ENCODE measurements around the gene ADGRG7.
"Not testable (repeated sequence)": the region's sequence is repeated elsewhere in the genome, so short reads cannot be mapped to it uniquely, and the experiment has no call there.

The ADGRG7 gene

GRCh38 chr3:100656945-100657344, 47.5 kb downstream of the ADGRG7 start:
- no peak for TF ChIP-seq CTCF (conservative IDR thresholded peaks at IDR 0.05; ENCODE audit: low read depth, low read length)
- no peak overlapping the region for H2AFZ ChIP-seq (ENCODE audit: low read depth)

GRCh38 chr3:100661294-100661693, 51.9 kb downstream of the ADGRG7 start:
- not testable (repeated sequence) for H3K4me1 ChIP-seq (ENCODE audit: low read depth, poor library complexity, severe bottlenecking); H3K9ac ChIP-seq; H3K27ac ChIP-seq; H3K4me3 ChIP-seq (IDR thresholded peaks at IDR 0.05; ENCODE audit: insufficient read depth, low read depth, low read length); H3K36me3 ChIP-seq (ENCODE audit: insufficient read depth); H3K79me2 ChIP-seq (ENCODE audit: insufficient read depth, low read depth); H4K20me1 ChIP-seq (ENCODE audit: insufficient read depth); H3K4me2 ChIP-seq; H3K27me3 ChIP-seq (ENCODE audit: insufficient read depth, low read depth); H2AFZ ChIP-seq (ENCODE audit: low read depth)

More at GRCh38 chr3:100656945-100657344, 47.5 kb downstream of the ADGRG7 start:
- Histone ChIP-seq H3K4me2 (no peak overlapping the region), H3K4me1 (ENCODE audit: low read depth, poor library complexity, severe bottlenecking) (no peaks in the 10 kb centered on the region), H3K27ac (no peak overlapping the region), H3K79me2 (ENCODE audit: insufficient read depth, low read depth) (no peaks in the 10 kb centered on the region), H3K4me3 (IDR thresholded peaks at IDR 0.05; ENCODE audit: insufficient read depth, low read depth, low read length) (no peak overlapping the region), H3K27me3 (ENCODE audit: insufficient read depth, low read depth) (no peaks in the 10 kb centered on the region), H3K36me3 (ENCODE audit: insufficient read depth) (no peaks in the 10 kb centered on the region), H3K9ac (no peak overlapping the region), H4K20me1 (ENCODE audit: insufficient read depth) (no peaks in the 10 kb centered on the region)

GRCh38 chr3:100662113-100662823, 52.9 kb downstream of the ADGRG7 start:
- Histone ChIP-seq H3K9ac (no peak overlapping the region), H3K4me1 (ENCODE audit: low read depth, poor library complexity, severe bottlenecking) (no peaks in the 10 kb centered on the region), H3K27ac (no peak overlapping the region), H4K20me1 (ENCODE audit: insufficient read depth) (no peaks in the 10 kb centered on the region), H3K4me3 (IDR thresholded peaks at IDR 0.05; ENCODE audit: insufficient read depth, low read depth, low read length) (no peak overlapping the region), H3K4me2 (no peak overlapping the region), H3K79me2 (ENCODE audit: insufficient read depth, low read depth) (no peaks in the 10 kb centered on the region), H3K27me3 (ENCODE audit: insufficient read depth, low read depth) (no peaks in the 10 kb centered on the region), H3K36me3 (ENCODE audit: insufficient read depth) (no peaks in the 10 kb centered on the region), H2AFZ (ENCODE audit: low read depth) (no peak overlapping the region)
- TF ChIP-seq CTCF (conservative IDR thresholded peaks at IDR 0.05; ENCODE audit: low read depth, low read length), result no peak

- no peak for TF ChIP-seq CTCF (conservative IDR thresholded peaks at IDR 0.05; ENCODE audit: low read depth, low read length)
- H3K79me2 ChIP-seq (ENCODE audit: insufficient read depth, low read depth), result no peaks in the 10 kb centered on the region
- H3K27ac ChIP-seq, result no peak overlapping the region
- no peaks in the 10 kb centered on the region for H3K4me1 ChIP-seq (ENCODE audit: low read depth, poor library complexity, severe bottlenecking)
- H4K20me1 ChIP-seq (ENCODE audit: insufficient read depth), result no peaks in the 10 kb centered on the region
- H3K27me3 ChIP-seq (ENCODE audit: insufficient read depth, low read depth), result no peaks in the 10 kb centered on the region
- no peak overlapping the region for H3K4me3 ChIP-seq (IDR thresholded peaks at IDR 0.05; ENCODE audit: insufficient read depth, low read depth, low read length)
- H3K4me2 ChIP-seq, result no peak overlapping the region
- H3K36me3 ChIP-seq (ENCODE audit: insufficient read depth), result no peaks in the 10 kb centered on the region
- H2AFZ ChIP-seq (ENCODE audit: low read depth), result no peak overlapping the region
- no peak overlapping the region for H3K9ac ChIP-seq
Observed at GRCh38 chr3:100665230-100665629, 55.8 kb downstream of the ADGRG7 start.

- not testable (repeated sequence) for H2AFZ ChIP-seq (ENCODE audit: low read depth); H3K27me3 ChIP-seq (ENCODE audit: insufficient read depth, low read depth); H3K4me3 ChIP-seq (IDR thresholded peaks at IDR 0.05; ENCODE audit: insufficient read depth, low read depth, low read length); H3K79me2 ChIP-seq (ENCODE audit: insufficient read depth, low read depth); H3K4me2 ChIP-seq; H3K9ac ChIP-seq; H3K36me3 ChIP-seq (ENCODE audit: insufficient read depth); H4K20me1 ChIP-seq (ENCODE audit: insufficient read depth); H3K27ac ChIP-seq; H3K4me1 ChIP-seq (ENCODE audit: low read depth, poor library complexity, severe bottlenecking)
Observed at GRCh38 chr3:100666699-100667098, 57.3 kb downstream of the ADGRG7 start.

GRCh38 chr3:100667316-100667715, 57.9 kb downstream of the ADGRG7 start:
- not testable (repeated sequence) for H4K20me1 ChIP-seq (ENCODE audit: insufficient read depth); H2AFZ ChIP-seq (ENCODE audit: low read depth); H3K36me3 ChIP-seq (ENCODE audit: insufficient read depth); H3K79me2 ChIP-seq (ENCODE audit: insufficient read depth, low read depth); H3K27me3 ChIP-seq (ENCODE audit: insufficient read depth, low read depth); H3K9ac ChIP-seq; H3K4me1 ChIP-seq (ENCODE audit: low read depth, poor library complexity, severe bottlenecking); H3K4me2 ChIP-seq; H3K4me3 ChIP-seq (IDR thresholded peaks at IDR 0.05; ENCODE audit: insufficient read depth, low read depth, low read length); H3K27ac ChIP-seq

- not testable (repeated sequence) for H3K4me2 ChIP-seq; H3K27ac ChIP-seq; H2AFZ ChIP-seq (ENCODE audit: low read depth); H3K27me3 ChIP-seq (ENCODE audit: insufficient read depth, low read depth); H3K36me3 ChIP-seq (ENCODE audit: insufficient read depth); H3K79me2 ChIP-seq (ENCODE audit: insufficient read depth, low read depth); H3K9ac ChIP-seq; H3K4me1 ChIP-seq (ENCODE audit: low read depth, poor library complexity, severe bottlenecking); H4K20me1 ChIP-seq (ENCODE audit: insufficient read depth); H3K4me3 ChIP-seq (IDR thresholded peaks at IDR 0.05; ENCODE audit: insufficient read depth, low read depth, low read length)
Observed at GRCh38 chr3:100670995-100671394, 61.6 kb downstream of the ADGRG7 start.
